Testis (tissue), 3 donors: ENCODE results near the gene NPAS3. TPM values are rescaled to one million over a fixed set of nuclear protein-coding genes. Genes with fewer than 3 reads are reported as not detected.

Experiments used
- DNase-seq: peaks from one replicate; pipeline ENCODE4 v3.0.0-alpha.2; 2019
- H3K27ac ChIP-seq, 2 donors: fragments of 200-600 bp; sonication (generic); one replicate each; pipeline ENCODE4 v1.5.1; 2019
- H3K27me3 ChIP-seq: fragments of 200-600 bp; sonication (generic); one replicate; pipeline ENCODE4 v1.5.1; 2019
- H3K36me3 ChIP-seq: fragments of 200-600 bp; sonication (generic); one replicate; pipeline ENCODE4 v1.5.1; 2017; ENCODE audit warnings: low read depth; ENCODE audit errors: missing control alignments
- H3K4me1 ChIP-seq: fragments of 200-600 bp; sonication (generic); one replicate; pipeline ENCODE4 v1.5.1; 2019
- H3K4me3 ChIP-seq, 2 donors: fragments of 200-600 bp; sonication (generic); one replicate each; pipeline ENCODE4 v1.5.1; 2017 to 2019
- H3K9me3 ChIP-seq: fragments of 200-600 bp; sonication (generic); one replicate; pipeline ENCODE4 v1.5.1; 2017
- CTCF ChIP-seq, 3 experiments: fragments of 450-650 bp in 2 of 3; fragments of 200-600 bp in 1 of 3; sonication (generic) in 1 of 3; IDR thresholded peaks; one replicate each; pipeline ENCODE4 v1.5.1; 2016 to 2019; ENCODE audit warnings: antibody characterized with exemption in 3 of 3, mild to moderate bottlenecking in 2 of 3, moderate library complexity in 1 of 3
- POLR2A ChIP-seq: fragments of 450-650 bp; IDR thresholded peaks from one replicate; pipeline ENCODE4 v1.6.1; 2017; ENCODE audit warnings: antibody characterized with exemption, mild to moderate bottlenecking, moderate library complexity
- WGBS, 2 donors: methylation state at CpG; one replicate each; pipeline ENCODE4 v1.1.5; 2018; 5-methylcytosine and 5-hydroxymethylcytosine counted together
- intact Hi-C: fragments of 100-400 bp; cut with DNase I; formaldehyde crosslinking; loops from one replicate; pipeline ENCODE4 v1.15.1; 2023; ENCODE audit warnings: low total_unique reads
- polyA plus RNA-seq: library from polyadenylated mRNA; stranded (reverse); fragments of 350-450 nt; fragmentation: Illumina TruSeq; extraction: RNeasy Lipid Tissue Mini Kit (QIAGEN cat#74804); gene quantifications from one replicate; pipeline ENCODE4 v1.2.3, GENCODE V29; 2014; ENCODE audit warnings: low read depth, low replicate concordance; ENCODE audit not compliant: insufficient read depth
- total RNA-seq, 2 donors: library from RNA; depleted of rRNA; stranded (reverse); fragments of >200 nt; gene quantifications; one replicate each; pipeline ENCODE4 v1.2.3, GENCODE V29; 2016

NPAS3 gene
- total and polyA plus RNA-seq, 3 donors from 2014 or later = 1.1 to 3.7 (median 1.8) TPM

DNA sequence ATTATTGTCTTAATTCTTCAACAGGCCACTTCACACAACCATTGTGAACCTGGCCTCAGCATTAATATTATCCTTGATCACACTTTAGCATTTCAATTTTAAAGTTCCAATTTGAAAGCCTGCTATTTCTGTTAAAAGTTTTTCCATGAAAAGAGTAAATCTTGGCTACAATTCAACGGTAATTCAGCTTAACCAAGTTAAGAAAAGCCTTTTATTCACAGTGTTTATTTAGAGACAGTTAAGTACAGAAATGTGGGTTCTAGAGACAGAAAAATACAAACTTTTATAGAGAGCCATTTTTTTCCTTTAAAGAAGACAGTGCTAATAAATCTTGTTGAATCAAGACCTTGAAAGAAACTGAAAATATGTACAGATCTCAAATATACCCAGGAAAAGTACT, 103.9 kb downstream of the NPAS3 start:
- TF ChIP-seq CTCF (IDR thresholded peaks at IDR 0.05) = no peak
- no peak for TF ChIP-seq POLR2A
- no peaks in the 10 kb centered on the region for H3K27me3 ChIP-seq
- H3K36me3 ChIP-seq = no peaks in the 10 kb centered on the region
- H3K4me3 ChIP-seq = no peak overlapping the region
- H3K9me3 ChIP-seq = no peaks in the 10 kb centered on the region
- no peak overlapping the region for H3K27ac ChIP-seq
- H3K4me1 ChIP-seq = no peaks in the 10 kb centered on the region
- 55 to 67% methylated on average over 1 of the region's 1 CpG for WGBS, 2 donors
- intact Hi-C loops = no loop called here
- no peak for DNase-seq

DNA sequence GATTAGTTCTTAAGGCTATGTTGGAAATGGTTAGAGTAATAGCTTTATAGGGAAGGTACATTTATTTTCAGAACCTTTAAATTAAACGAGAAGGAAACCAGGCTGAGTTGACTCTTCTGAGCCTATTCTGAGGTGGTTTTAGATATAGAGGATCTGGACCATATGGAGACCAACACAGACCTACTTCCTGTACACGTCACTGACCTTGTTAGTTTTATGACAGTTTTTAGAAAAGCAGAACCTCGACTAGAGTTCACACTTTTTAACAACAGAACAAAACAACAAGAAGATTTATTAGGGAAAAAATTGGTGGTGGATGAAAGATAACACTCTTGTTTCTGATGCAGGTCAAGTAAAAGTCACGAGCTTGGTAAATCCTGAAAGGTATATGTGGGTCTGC, 107.1 kb downstream of the NPAS3 start:
- WGBS, 2 donors = 64 to 68% methylated on average over 4 of the region's 4 CpGs
- Histone ChIP-seq H3K9me3 (no peaks in the 10 kb centered on the region), H3K4me3 (no peak overlapping the region), H3K4me1 (no peaks in the 10 kb centered on the region), H3K36me3 (no peaks in the 10 kb centered on the region), H3K27me3 (no peaks in the 10 kb centered on the region), H3K27ac (no peak overlapping the region)
- intact Hi-C loops = no loop called here
- no peak for TF ChIP-seq CTCF (IDR thresholded peaks at IDR 0.05)
- DNase-seq = no peak

DNA sequence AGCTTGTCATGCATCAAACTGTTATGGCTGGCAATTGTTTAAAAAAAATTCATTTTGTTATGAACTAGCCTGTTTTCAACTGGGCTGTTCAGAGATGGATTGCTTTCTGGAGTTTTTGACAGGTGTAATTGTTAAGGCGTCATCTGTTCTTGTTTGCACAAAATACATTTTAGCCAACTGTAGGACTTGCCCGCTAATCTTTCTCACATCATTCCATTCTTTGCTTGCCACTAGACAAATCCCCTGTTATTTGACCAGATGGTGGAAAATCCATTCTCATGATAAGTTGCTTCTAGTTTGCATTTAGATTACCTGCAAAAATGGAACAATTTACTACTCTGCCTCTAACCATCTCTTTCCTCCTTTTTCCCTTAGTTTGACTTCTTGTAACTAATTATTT, 114.3 kb downstream of the NPAS3 start:
- H3K27ac ChIP-seq = no peak overlapping the region
- no peaks in the 10 kb centered on the region for H3K27me3 ChIP-seq
- TF ChIP-seq CTCF (IDR thresholded peaks at IDR 0.05) (no peak), POLR2A (no peak)
- H3K4me3 ChIP-seq = no peak overlapping the region
- no peak for DNase-seq
- 92 to 96% methylated on average over 2 of the region's 2 CpGs for WGBS, 2 donors
- H3K9me3 ChIP-seq = no peaks in the 10 kb centered on the region
- H3K4me1 ChIP-seq = no peaks in the 10 kb centered on the region
- H3K36me3 ChIP-seq = no peaks in the 10 kb centered on the region
- intact Hi-C loops = no loop called here

DNA sequence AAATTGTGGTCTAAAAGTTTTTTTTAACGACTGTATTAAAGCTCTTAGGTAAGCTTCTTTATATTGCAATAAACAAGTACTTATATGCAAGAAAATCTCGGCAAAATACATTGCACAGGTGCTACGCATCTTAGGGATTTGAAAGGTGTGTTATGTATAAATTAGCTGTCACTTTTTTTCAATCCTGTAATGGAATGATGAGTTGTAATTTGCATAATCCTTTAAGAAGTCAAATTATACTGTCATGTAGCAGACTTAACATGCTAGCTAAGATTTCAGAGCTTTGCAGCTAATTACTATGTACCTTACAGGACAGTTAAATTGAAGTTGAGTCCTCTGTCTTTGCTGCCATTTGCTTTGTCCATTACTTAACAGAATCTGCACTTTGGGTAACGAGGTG, 117.5 kb downstream of the NPAS3 start:
- intact Hi-C loops = no loop called here
- Histone ChIP-seq H3K27me3 (no peaks in the 10 kb centered on the region), H3K27ac (no peak overlapping the region), H3K4me1 (no peaks in the 10 kb centered on the region), H3K4me3 (no peak overlapping the region), H3K9me3 (no peaks in the 10 kb centered on the region), H3K36me3 (no peaks in the 10 kb centered on the region)
- TF ChIP-seq POLR2A (no peak), CTCF (IDR thresholded peaks at IDR 0.05) (no peak)
- WGBS, 2 donors = 86 to 93% methylated on average over 4 of the region's 4 CpGs
- no peak for DNase-seq

DNA sequence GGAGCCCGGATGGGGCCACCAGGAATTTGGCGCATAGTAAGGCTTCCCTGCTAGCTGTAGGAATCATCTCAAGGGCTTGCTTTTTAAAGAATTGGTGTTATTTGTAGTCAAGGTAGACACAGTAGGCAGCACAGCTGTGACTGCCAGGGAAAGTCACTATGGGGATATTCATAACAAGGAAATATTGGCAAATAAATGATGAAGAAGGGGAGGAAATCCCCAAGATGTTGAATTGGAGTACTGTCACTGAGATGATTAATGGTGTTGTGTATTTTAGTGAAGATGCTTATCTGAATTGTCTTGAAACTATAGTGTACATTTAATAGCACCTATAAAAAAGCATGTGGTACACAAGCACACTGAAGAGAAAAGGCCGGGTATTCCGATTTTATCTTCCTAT, 118.9 kb downstream of the NPAS3 start:
- Histone ChIP-seq H3K4me3 (no peak overlapping the region), H3K27ac (no peak overlapping the region), H3K36me3 (no peaks in the 10 kb centered on the region), H3K27me3 (no peaks in the 10 kb centered on the region), H3K9me3 (no peaks in the 10 kb centered on the region), H3K4me1 (no peaks in the 10 kb centered on the region)
- no peak for DNase-seq
- 96 to 98% methylated on average over 4 of the region's 4 CpGs for WGBS, 2 donors
- TF ChIP-seq CTCF (IDR thresholded peaks at IDR 0.05) (no peak), POLR2A (no peak)
- intact Hi-C loops = no loop called here
